AG08395 (cell line): Measurements from ENCODE around the gene SEC24C.
A peak's percentile ranks its signal among the peaks of the same experiment; 100 is the strongest.
"Not testable (repeated sequence)": the region's sequence is repeated elsewhere in the genome, so short reads cannot be mapped to it uniquely, and the experiment has no call there.

ENCODE experiments used
- DNase-seq: peaks from one replicate; pipeline ENCODE4 v3.0.0; 2012; ENCODE audit warnings: mixed read lengths, low spot score

The SEC24C gene

GRCh38 chr10:73793456-73793855, 49.3 kb downstream of the SEC24C start:
- DNase-seq, result no peak

- not testable (repeated sequence) for DNase-seq
Observed at GRCh38 chr10:73795491-73795890, 51.3 kb downstream of the SEC24C start.

- not testable (repeated sequence) for DNase-seq
Observed at GRCh38 chr10:73796035-73796434, 51.9 kb downstream of the SEC24C start.

GRCh38 chr10:73796766-73797165, 52.6 kb downstream of the SEC24C start:
- DNase-seq, result no peak

- DNase-seq, result no peak
Observed at GRCh38 chr10:73797324-73798025, 53.3 kb downstream of the SEC24C start.

- DNase-seq, result no peak
Observed at GRCh38 chr10:73798087-73798486, 53.9 kb downstream of the SEC24C start.

- no peak for DNase-seq
Observed at GRCh38 chr10:73798927-73799560, 54.9 kb downstream of the SEC24C start.

GRCh38 chr10:73799899-73800559, 55.9 kb downstream of the SEC24C start:
- no peak for DNase-seq

GRCh38 chr10:73800560-73801252, 56.5 kb downstream of the SEC24C start:
- no peak for DNase-seq

- DNase-seq, result no peak
Observed at GRCh38 chr10:73801253-73801590, 57.0 kb downstream of the SEC24C start.

GRCh38 chr10:73802276-73802991, 58.3 kb downstream of the SEC24C start:
- no peak for DNase-seq

GRCh38 chr10:73803680-73804286, 59.6 kb downstream of the SEC24C start:
- no peak for DNase-seq

- DNase-seq, result no peak
Observed at GRCh38 chr10:73806176-73806950, 62.2 kb downstream of the SEC24C start.

- no peak for DNase-seq
Observed at GRCh38 chr10:73807471-73807870, 63.3 kb downstream of the SEC24C start.

- DNase-seq, result no peak
Observed at GRCh38 chr10:73808021-73808815, 64.0 kb downstream of the SEC24C start.

- no peak for DNase-seq
Observed at GRCh38 chr10:73809061-73809818, 65.1 kb downstream of the SEC24C start.

GRCh38 chr10:73810358-73810734, 66.2 kb downstream of the SEC24C start:
- no peak for DNase-seq

GRCh38 chr10:73810735-73811465, 66.7 kb downstream of the SEC24C start:
- peak; percentile 41 for DNase-seq

GRCh38 chr10:73812657-73813056, 68.5 kb downstream of the SEC24C start:
- no peak for DNase-seq
